Measurements from ENCODE around the gene PRMT3.
"Not testable (repeated sequence)": the region's sequence is repeated elsewhere in the genome, so short reads cannot be mapped to it uniquely, and the experiment has no call there.

Gene PRMT3

GRCh38 chr11:20497124-20497792, 109.7 kb downstream of the PRMT3 start:
- in situ Hi-C loops (cut with MboI; ENCODE audit: low sequenced_read_pairs), result no loop called here

- in situ Hi-C loops (cut with MboI; ENCODE audit: low sequenced_read_pairs), result no loop called here
Measured at GRCh38 chr11:20501252-20501651, 113.7 kb downstream of the PRMT3 start.

- in situ Hi-C loops (cut with MboI; ENCODE audit: low sequenced_read_pairs), result no loop called here
Measured at GRCh38 chr11:20501971-20502370, 114.5 kb downstream of the PRMT3 start.

GRCh38 chr11:20511982-20512381, 124.5 kb downstream of the PRMT3 start:
- in situ Hi-C loops (cut with MboI; ENCODE audit: low sequenced_read_pairs), result no loop called here

GRCh38 chr11:20512869-20513268, 125.4 kb downstream of the PRMT3 start:
- in situ Hi-C loops (cut with MboI; ENCODE audit: low sequenced_read_pairs), result no loop called here

- in situ Hi-C loops (cut with MboI; ENCODE audit: low sequenced_read_pairs), result no loop called here
Measured at GRCh38 chr11:20518323-20518834, 130.9 kb downstream of the PRMT3 start.

- in situ Hi-C loops (cut with MboI; ENCODE audit: low sequenced_read_pairs), result no loop called here
Measured at GRCh38 chr11:20522536-20522935, 135.0 kb downstream of the PRMT3 start.

GRCh38 chr11:20529757-20530156, 142.2 kb downstream of the PRMT3 start:
- in situ Hi-C loops (cut with MboI; ENCODE audit: low sequenced_read_pairs), result no loop called here

- in situ Hi-C loops (cut with MboI; ENCODE audit: low sequenced_read_pairs), result no loop called here
Measured at GRCh38 chr11:20530942-20531703, 143.6 kb downstream of the PRMT3 start.

GRCh38 chr11:20535271-20535881, 147.9 kb downstream of the PRMT3 start:
- in situ Hi-C loops (cut with MboI; ENCODE audit: low sequenced_read_pairs), result no loop called here

- in situ Hi-C loops (cut with MboI; ENCODE audit: low sequenced_read_pairs), result no loop called here
Measured at GRCh38 chr11:20536365-20536764, 148.8 kb downstream of the PRMT3 start.

- in situ Hi-C loops (cut with MboI; ENCODE audit: low sequenced_read_pairs), result no loop called here
Measured at GRCh38 chr11:20536784-20537183, 149.3 kb downstream of the PRMT3 start.

GRCh38 chr11:20541503-20541902, 154.0 kb downstream of the PRMT3 start:
- in situ Hi-C loops (cut with MboI; ENCODE audit: low sequenced_read_pairs), result no loop called here

- in situ Hi-C loops (cut with MboI; ENCODE audit: low sequenced_read_pairs), result no loop called here
Measured at GRCh38 chr11:20544603-20545237, 157.2 kb downstream of the PRMT3 start.

GRCh38 chr11:20547411-20547810, 159.9 kb downstream of the PRMT3 start:
- in situ Hi-C loops (cut with MboI; ENCODE audit: low sequenced_read_pairs), result no loop called here

GRCh38 chr11:20551096-20551495, 163.6 kb downstream of the PRMT3 start:
- in situ Hi-C loops (cut with MboI; ENCODE audit: low sequenced_read_pairs), result no loop called here

- in situ Hi-C loops (cut with MboI; ENCODE audit: low sequenced_read_pairs), result no loop called here
Measured at GRCh38 chr11:20555783-20556182, 168.3 kb downstream of the PRMT3 start.

- in situ Hi-C loops (cut with MboI; ENCODE audit: low sequenced_read_pairs), result not testable (repeated sequence)
Measured at GRCh38 chr11:20556396-20556795, 168.9 kb downstream of the PRMT3 start.

GRCh38 chr11:20558741-20559140, 171.2 kb downstream of the PRMT3 start:
- in situ Hi-C loops (cut with MboI; ENCODE audit: low sequenced_read_pairs), result no loop called here

All from hTERT RPE-1 (cell line).